PC-9 (cell line): ENCODE data around the gene RREB1. TPM values are rescaled to one million over a fixed set of nuclear protein-coding genes. Genes with fewer than 3 reads are reported as not detected.
A peak's percentile ranks its signal among the peaks of the same experiment; 100 is the strongest.

Experiments used
- BruUV-seq: library from RNA; stranded (reverse); fragments of 400-500 nt; replicated peaks from 2 replicates; lab custom pipeline; 2021; lab: Mats Ljungman, UMichigan
- CTCF ChIA-PET: fragments of 300-600 bp; sonication (Branson Sonifier 250); formaldehyde crosslinking; loops from one replicate; lab custom pipeline; 2022; ENCODE audit warnings: antibody characterized with exemption; lab: Charles Lee
- POLR2A ChIA-PET: fragments of 300-600 bp; sonication (Branson Sonifier 250); formaldehyde crosslinking; loops from one replicate; lab custom pipeline; 2022; ENCODE audit warnings: antibody characterized with exemption; ENCODE audit not compliant: unreplicated experiment; lab: Charles Lee
- DNase-seq, 2 experiments: peaks; one replicate each; pipeline versions ENCODE4 v3.0.0 to v3.0.0-alpha.2; 2015 to 2022; ENCODE audit warnings: mixed read lengths in 1 of 2
- H2AFZ ChIP-seq: fragments of 200-600 bp; sonication (generic); 2 replicates; pipeline ENCODE4 v1.8.1; 2017; ENCODE audit warnings: antibody characterized with exemption
- H3F3A ChIP-seq: fragments of 200-600 bp; sonication (generic); 2 replicates; pipeline ENCODE4 v1.8.1; 2017; ENCODE audit warnings: antibody characterized with exemption, mild to moderate bottlenecking, low read depth; ENCODE audit not compliant: insufficient read depth
- H3K27ac ChIP-seq: fragments of 200-600 bp; sonication (generic); 2 replicates; pipeline ENCODE4 v1.6.1; 2016; ENCODE audit warnings: mixed run types
- H3K27me3 ChIP-seq: fragments of 200-600 bp; sonication (generic); 2 replicates; pipeline ENCODE4 v1.6.1; 2016; ENCODE audit warnings: low read depth, mixed run types; ENCODE audit not compliant: insufficient read depth
- H3K36me3 ChIP-seq: fragments of 200-600 bp; sonication (generic); 2 replicates; pipeline ENCODE4 v1.6.1; 2016; ENCODE audit warnings: low read depth, mixed run types
- H3K4me1 ChIP-seq: fragments of 200-600 bp; sonication (generic); replicated peaks from 2 replicates; pipeline ENCODE4 v1.6.1; 2016; ENCODE audit warnings: mixed run types; ENCODE audit not compliant: insufficient read depth
- H3K4me2 ChIP-seq: fragments of 200-600 bp; sonication (generic); 2 replicates; pipeline ENCODE4 v1.6.1; 2017; ENCODE audit warnings: mixed run types
- H3K4me3 ChIP-seq: fragments of 200-600 bp; sonication (generic); 2 replicates; pipeline ENCODE4 v1.6.1; 2016; ENCODE audit warnings: mixed run types
- H3K79me2 ChIP-seq: fragments of 200-600 bp; sonication (generic); 2 replicates; pipeline ENCODE4 v1.6.1; 2017; ENCODE audit warnings: low read depth, mixed run types
- H3K9me2 ChIP-seq: fragments of 200-600 bp; sonication (generic); 2 replicates; pipeline ENCODE4 v1.8.1; 2017; ENCODE audit warnings: mild to moderate bottlenecking; ENCODE audit not compliant: insufficient read depth
- H3K9me3 ChIP-seq: fragments of 200-600 bp; sonication (generic); 2 replicates; pipeline ENCODE4 v1.8.1; 2016; ENCODE audit warnings: low read depth; ENCODE audit not compliant: insufficient read depth
- H4K20me1 ChIP-seq: fragments of 200-600 bp; sonication (generic); 2 replicates; pipeline ENCODE4 v1.8.1; 2017; ENCODE audit not compliant: insufficient read depth
- EZH2 ChIP-seq: fragments of 200-600 bp; sonication (generic); IDR thresholded peaks from 2 replicates; pipeline ENCODE4 v1.8.0; 2017; ENCODE audit warnings: antibody characterized with exemption, low read depth
- intact Hi-C: fragments of 100-400 bp; cut with micrococcal nuclease; formaldehyde crosslinking; loops from one replicate; pipeline ENCODE4 v1.10.0; 2022; ENCODE audit not compliant: unreplicated experiment
- total RNA-seq: library from RNA; stranded (reverse); gene quantifications from 2 replicates; pipeline ENCODE4 v1.2.3, GENCODE V29; 2021
- TF ChIP-seq, protein P1 (sequence below): fragments of 200-600 bp; sonication (generic); conservative IDR thresholded peaks from 2 replicates; pipeline ENCODE4 v1.6.1; 2017; ENCODE audit warnings: mixed run types, antibody characterized with exemption, mild to moderate bottlenecking, moderate library complexity

The RREB1 gene
- total RNA-seq, 1 experiment from 2014 or later = 38.4 TPM

DNA sequence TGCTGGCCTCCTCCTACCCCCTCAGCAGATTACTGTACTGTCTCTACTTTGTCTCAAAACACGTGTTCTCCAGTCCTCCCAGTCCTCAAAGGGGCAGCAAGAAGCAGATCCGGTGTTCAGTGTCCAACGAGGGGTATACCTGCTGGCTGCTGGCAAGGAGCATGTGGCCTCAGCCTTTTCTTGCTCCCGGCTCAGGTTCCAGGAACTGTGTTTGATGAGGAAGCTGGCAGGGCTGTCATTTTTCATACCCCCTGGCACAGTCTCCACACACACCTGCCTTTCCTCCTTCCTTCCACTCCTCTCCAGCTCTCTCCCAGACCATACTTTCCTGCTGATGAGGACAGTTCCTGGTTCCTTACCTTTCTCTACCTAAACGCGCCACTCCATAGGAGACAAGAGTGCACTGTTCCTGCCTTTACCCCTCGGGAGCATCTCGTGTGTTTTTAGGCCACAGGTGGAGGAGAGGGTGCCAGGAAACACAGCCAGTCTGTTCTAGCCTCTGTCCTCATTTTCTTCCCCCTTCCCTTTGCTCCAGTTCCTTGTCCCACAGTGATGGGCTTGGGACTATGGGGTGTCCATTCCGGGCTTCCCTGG lies 128.0 kb downstream of the RREB1 start:
- intact Hi-C loops = loop anchor here (1.0 to 5.0 kb wide), 3 partner anchors 34 to 123 kb away; no protein-coding TSS in a partner anchor
- no peak for TF ChIP-seq EZH2
- TF ChIP-seq, protein P1, sequence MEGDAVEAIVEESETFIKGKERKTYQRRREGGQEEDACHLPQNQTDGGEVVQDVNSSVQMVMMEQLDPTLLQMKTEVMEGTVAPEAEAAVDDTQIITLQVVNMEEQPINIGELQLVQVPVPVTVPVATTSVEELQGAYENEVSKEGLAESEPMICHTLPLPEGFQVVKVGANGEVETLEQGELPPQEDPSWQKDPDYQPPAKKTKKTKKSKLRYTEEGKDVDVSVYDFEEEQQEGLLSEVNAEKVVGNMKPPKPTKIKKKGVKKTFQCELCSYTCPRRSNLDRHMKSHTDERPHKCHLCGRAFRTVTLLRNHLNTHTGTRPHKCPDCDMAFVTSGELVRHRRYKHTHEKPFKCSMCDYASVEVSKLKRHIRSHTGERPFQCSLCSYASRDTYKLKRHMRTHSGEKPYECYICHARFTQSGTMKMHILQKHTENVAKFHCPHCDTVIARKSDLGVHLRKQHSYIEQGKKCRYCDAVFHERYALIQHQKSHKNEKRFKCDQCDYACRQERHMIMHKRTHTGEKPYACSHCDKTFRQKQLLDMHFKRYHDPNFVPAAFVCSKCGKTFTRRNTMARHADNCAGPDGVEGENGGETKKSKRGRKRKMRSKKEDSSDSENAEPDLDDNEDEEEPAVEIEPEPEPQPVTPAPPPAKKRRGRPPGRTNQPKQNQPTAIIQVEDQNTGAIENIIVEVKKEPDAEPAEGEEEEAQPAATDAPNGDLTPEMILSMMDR = no peak

DNA sequence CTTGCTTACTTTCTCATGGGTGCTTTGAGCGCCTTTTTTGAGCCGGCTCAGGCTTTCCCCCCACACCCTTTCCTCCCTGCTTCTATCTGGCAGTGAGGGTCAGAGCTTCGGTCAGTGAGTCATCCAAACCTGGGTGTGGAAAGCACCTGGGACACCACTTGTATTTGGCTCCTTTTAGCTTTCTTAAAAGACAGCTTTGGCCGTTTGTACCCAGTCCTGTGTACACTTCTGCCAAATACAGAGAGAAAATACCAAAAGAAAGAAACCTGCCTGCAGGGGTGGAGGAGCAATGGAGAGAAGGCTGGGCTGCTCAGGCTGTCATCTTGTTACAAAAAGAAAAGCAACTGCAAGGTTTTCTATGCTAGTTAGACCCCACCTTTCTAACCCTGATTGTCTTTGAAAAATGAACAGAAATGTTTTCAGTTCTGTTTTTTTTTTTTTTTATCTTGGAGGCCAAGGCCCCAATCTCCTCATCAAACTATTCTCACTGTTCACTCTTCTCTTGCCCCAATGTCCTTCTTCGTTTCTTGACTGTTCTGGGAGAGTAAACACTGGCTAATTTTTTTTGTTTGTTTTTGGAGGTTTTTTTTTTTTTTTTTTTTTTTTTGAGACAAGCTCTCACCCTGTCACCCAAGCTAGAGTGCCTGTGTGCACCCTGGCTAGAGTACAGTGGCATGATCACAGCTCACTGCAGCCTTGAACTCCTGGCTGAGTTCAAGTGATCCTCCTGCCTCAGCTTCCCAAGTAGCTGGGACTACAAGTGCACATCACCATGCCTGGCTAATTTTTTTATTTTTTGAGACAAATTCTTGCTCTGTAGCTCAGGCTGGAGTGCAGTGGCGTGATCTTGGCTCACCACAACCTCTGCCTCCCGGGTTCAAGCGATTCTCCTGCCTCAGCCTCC lies 128.8 kb downstream of the RREB1 start:
- no peaks in the 10 kb centered on the region for H3K9me2 ChIP-seq
- no peaks in the 10 kb centered on the region for H3K27me3 ChIP-seq
- peak overlapping the region; percentile 24; the same call in 1 of the 2 replicates for H3K4me3 ChIP-seq
- H3K9me3 ChIP-seq = no peaks in the 10 kb centered on the region
- H3K79me2 ChIP-seq = peaks cover 29% of the 10 kb centered on the region
- H3K4me1 ChIP-seq = peaks cover 44% of the 10 kb centered on the region
- POLR2A ChIA-PET = interaction anchor here (0.7 kb wide), 4 partner anchors 68 to 537 kb away, joined by 3 to 4 read pairs (median 4); no protein-coding TSS in a partner anchor
- BruUV-seq = TSS peak; percentile 14
- no peak overlapping the region for H2AFZ ChIP-seq
- intact Hi-C loops = loop anchor here (1.0 to 5.0 kb wide), 2 partner anchors 34 to 90 kb away; no protein-coding TSS in a partner anchor
- peak overlapping the region; percentile 66 for H3K4me2 ChIP-seq
- DNase-seq = peak; percentile 64 to 80
- TF ChIP-seq EZH2 = no peak
- TF ChIP-seq, protein P1 = no peak
- H3K27ac ChIP-seq = peak overlapping the region; percentile 85
- H4K20me1 ChIP-seq = no peaks in the 10 kb centered on the region
- peaks cover 28% of the 10 kb centered on the region; the same call in 1 of the 2 replicates for H3F3A ChIP-seq
- H3K36me3 ChIP-seq = no peaks in the 10 kb centered on the region; the same call in 1 of the 2 replicates
- CTCF ChIA-PET = interaction anchor here (0.6 to 1.1 kb wide), 5 partner anchors 131 to 1239 kb away, joined by 3 to 5 read pairs (median 3); no protein-coding TSS in a partner anchor

More for the DNA sequence above, 128.0 kb downstream of the RREB1 start:
- Histone ChIP-seq H3F3A (peaks cover 28% of the 10 kb centered on the region; the same call in 1 of the 2 replicates), H3K9me3 (no peaks in the 10 kb centered on the region), H3K36me3 (no peaks in the 10 kb centered on the region; the same call in 1 of the 2 replicates), H3K4me3 (peak overlapping the region; percentile 24; the same call in 1 of the 2 replicates), H3K79me2 (peaks cover 29% of the 10 kb centered on the region), H2AFZ (no peak overlapping the region), H3K9me2 (no peaks in the 10 kb centered on the region), H3K4me1 (peaks cover 44% of the 10 kb centered on the region), H3K27ac (peak overlapping the region; percentile 85), H3K4me2 (peak overlapping the region; percentile 66), H4K20me1 (no peaks in the 10 kb centered on the region), H3K27me3 (no peaks in the 10 kb centered on the region)
- peak; percentile 64 to 68 for DNase-seq
- CTCF ChIA-PET = interaction anchor here (0.6 to 1.1 kb wide), 3 partner anchors 55 to 539 kb away, joined by 3 to 8 read pairs (median 4); no protein-coding TSS in a partner anchor
- POLR2A ChIA-PET = interaction anchor here (0.7 kb wide), 3 partner anchors 89 to 536 kb away, joined by 3 to 4 read pairs (median 3); no protein-coding TSS in a partner anchor
- BruUV-seq = no TSS peak
